HuH-7 (cell line): ENCODE data around the gene CTNNA3.

Experiments used
- DNase-seq: peaks from one replicate; pipeline ENCODE4 v3.0.0; 2011; ENCODE audit warnings: low spot score

The CTNNA3 gene

DNA sequence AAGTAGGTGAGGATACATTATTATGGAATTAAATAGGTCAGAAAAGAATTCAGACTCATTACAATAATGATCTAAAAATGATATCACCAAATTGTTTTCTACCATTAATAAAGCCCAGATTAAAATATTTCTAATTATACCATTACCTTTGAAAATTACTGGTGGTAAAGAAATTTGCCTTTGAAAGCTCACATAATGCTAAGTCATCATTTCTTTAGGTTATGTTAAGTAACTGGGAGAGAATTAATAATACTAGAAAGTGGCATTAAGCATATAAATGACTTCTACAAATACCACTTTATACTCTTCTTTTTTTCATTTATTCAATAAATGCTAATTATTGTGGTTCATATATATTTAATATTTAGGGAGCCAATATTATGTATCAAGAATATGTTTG is 1411.4 kb downstream of the CTNNA3 start:
- no peak for DNase-seq

DNA sequence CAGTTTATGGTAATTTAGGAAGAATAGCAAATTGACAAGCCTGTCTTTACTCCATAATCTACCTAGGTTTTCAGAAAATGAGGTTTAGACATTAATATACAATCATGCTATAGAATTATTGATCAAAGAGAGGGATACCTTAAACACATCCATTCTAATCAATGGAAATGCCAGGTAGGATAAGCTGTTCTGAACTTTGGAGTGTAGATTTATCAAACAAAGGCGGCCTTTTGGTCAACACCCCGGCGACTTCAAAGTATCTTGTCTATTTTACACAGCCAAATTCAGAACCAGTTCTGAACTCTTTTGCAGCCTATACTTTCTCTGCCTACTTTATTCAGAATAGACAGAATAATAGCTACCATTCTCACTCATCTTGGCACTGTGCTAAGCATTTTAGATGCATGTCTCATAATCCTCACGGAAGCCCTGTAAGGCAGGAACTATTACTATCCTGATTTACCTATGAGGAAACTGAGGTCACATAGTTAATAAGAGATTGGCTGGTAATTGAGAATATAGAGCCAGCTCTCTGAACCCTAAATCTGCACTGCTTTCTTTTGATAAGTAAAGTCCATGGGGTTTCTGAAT is 1412.0 kb downstream of the CTNNA3 start:
- no peak for DNase-seq

DNA sequence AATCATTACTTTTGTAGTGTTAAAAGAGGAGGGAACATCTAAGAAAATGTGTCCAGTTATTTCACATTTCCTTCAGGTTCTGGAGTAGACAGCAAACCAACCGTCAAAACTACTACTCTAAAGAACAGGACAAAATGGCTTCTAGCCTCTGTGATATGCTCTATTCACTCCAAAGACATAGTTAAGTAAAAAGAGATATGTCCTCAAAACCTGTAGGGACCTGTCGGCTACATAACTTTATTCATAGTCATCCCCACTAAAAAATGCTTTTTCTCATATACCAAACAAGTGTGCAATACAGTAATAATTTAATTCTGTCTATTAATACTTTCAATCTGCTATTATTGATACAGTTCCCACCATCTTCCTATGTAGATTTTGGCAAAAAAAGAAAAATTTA is 1412.9 kb downstream of the CTNNA3 start:
- no peak for DNase-seq

DNA sequence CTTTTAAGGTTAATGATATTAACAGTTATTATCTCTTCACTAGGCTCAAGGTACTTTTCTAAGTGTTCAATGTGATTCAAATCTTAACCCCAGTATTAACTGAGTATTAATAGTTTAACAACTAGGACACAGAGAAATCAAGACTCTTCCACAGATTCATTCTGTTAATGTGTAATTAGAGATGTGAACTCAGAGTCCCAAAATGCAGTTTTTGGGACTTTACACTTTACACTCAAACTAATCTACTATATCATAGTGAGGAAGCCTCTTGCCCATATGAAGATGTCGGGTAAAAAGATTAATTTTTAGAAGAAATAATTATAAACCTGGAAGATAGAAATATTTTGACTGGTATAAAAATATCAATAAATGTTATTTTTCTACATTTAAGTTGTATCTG is 1414.7 kb downstream of the CTNNA3 start:
- no peak for DNase-seq

DNA sequence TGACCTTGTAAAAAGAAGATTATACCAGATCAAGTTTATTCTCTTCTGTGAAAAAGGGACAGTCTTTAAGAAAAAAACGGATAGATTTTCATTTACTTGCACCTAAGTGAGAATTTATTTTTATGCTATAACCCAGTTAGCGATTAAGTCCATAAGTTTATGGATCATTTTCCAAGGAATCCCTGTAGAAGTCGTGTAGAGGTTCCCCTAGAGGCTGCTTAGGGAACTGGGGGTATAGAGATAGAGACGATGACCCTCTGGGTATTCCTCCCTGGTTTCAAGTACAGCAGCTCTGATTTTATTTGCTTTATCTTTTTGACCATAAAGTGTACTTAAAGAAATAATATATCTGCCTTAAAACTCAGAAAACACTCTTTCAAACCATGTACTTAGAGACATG is 1418.5 kb downstream of the CTNNA3 start:
- no peak for DNase-seq

DNA sequence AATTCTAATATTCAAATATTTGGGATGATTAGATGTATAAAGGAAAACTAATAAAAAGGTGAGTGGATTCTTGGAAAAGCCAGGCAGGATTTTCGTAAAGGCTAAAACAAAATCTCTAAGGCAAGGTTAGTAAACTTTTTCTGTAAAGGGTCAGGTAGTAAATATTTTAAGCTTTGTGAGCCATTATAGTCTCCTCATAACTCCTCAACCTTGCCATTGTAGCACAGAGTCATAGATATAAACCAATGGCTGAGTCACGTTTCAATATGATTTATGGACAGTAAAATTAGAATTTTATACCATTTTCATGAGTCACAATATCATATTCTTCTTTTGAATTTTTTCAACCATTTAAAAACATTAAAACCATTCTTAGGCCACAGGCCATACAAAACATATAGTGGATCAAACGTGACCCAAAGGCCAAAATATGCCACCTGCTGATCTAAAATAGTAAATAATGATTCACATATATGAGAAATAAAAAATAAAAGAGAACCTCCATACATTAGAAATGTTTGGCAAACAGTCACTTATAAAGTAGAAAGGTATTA is 1422.0 kb downstream of the CTNNA3 start:
- no peak for DNase-seq

DNA sequence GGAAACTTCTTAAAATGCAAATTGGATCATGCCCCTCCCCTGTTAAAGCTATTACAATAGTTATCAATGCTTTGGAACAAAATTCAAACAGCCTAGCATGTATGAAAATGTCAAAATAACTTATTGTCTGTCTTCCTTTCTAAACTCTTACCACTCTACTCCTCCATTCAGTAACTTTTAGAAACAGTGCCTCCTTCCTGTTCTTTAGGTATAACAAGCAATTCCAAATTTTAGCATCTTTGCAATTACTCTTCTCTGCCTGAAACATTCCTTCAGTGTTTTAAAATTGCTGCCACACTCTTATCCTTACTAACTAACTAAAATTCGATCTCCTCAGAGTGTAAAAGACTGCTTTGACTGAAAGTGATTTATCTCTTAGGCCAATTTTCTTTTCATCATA is 1430.6 kb downstream of the CTNNA3 start:
- DNase-seq, result no peak

DNA sequence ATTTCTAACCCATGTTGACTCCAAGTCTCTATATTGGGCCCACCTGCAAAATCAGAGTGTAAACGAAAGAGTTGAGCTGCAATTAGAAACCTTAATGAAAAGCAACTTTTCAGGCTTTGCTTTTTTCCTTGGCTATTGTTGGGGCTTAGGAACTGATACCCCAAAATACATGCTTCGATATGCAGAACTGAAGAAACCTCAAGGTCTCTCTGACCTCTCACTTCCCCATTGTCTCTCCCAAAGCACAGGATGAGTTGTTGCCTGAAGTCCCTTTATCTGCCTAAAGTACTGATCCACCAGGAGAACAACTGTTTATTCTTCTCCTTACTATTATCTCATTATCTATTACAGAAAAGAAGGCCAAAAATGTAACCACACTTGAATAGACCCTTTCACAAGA is 1436.2 kb downstream of the CTNNA3 start:
- DNase-seq, result no peak

DNA sequence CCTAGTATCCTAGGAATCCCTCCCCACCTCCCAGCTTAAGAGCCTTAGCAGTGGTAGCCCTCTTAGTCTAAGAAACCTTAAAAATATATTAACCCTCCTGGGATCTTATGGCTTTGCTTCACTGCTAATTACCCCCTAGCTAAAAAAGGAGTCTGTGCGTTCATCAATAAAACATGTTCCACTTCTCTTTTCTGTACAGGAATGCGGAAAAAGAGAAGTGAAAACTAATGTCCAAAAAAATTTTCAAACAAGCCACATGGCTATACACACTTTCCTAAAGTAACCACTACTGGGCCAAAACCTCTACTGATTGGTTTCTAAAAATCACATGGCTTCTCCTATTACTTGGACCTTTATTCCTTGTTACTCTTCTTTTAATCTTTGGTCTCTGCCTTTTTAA is 1437.3 kb downstream of the CTNNA3 start:
- DNase-seq, result no peak

DNA sequence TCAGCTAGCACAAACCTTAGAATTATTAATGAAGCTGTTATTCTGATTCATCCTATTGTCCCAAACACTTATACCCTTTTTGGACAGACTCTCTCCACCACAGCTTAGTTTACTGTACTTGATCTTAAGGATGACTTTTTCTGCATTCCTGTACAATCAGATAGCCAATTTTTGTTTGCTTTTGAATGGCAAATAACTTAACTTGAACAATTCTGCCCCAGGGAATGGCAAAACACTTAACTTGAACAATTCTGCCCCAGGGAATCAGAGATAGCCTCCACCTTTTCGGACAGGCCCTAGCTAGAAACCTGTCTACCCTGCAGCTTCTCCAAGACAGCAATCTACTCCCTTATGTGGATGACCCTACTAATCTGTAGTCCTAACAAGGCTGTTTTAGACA is 1438.2 kb downstream of the CTNNA3 start:
- DNase-seq, result no peak

DNA sequence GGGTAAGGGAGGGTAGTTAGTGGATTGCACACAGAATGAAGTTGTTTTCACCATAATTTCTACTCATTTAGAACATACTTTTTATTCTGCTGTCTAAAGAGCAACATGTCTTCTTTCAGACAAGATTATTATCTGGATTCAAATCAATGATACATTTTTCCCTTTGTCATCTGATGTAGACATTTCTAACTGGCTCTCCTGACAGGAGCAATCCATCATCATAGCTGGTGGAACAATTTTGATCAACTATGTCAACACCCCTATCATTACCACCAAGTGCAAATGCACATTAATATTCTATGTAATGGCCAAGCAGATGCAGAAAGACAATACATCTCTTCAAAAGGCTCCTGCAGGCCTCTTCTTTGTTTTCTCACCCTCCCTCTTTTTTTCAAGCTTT is 1443.0 kb downstream of the CTNNA3 start:
- DNase-seq, result no peak

DNA sequence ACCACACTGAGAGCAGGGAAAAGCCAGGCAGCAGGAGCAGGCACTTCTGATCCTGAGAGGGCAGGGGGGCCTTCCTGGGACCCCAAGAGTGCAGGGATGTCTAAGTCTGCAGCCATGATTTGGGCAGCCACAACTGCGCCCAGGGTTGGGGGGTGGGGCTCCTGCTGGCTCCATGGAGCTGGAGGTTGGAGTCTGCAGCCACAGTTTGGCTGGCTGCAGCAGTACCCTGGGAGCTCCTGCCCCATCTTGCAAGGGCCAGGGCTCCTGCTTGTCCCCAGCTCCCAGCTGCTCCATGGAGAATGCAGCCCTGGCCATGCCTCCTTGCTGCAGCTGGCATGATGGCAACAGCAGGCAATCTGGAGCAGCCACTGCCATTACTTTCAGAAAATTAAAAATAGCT is 1449.8 kb downstream of the CTNNA3 start:
- DNase-seq, result no peak

DNA sequence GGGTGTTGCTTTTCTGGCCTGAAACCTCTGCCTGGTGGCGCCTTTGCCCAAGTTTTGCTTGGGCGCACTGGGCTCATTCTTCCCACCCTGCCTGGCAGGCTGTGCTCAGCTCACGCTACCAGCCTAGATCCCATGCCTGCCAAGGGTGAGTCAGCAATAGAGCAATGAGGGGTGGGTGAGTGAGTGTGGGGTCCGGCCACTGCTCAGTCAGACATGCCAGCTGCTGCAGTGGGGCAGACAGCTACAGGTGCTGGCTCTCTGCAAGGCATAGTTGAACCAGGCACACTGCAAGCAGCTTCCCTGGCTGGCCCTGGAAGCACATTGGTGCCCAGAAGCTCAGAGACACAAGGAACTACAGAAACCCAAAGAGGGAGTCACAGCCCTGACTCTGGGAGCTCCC is 1451.0 kb downstream of the CTNNA3 start:
- no peak for DNase-seq

DNA sequence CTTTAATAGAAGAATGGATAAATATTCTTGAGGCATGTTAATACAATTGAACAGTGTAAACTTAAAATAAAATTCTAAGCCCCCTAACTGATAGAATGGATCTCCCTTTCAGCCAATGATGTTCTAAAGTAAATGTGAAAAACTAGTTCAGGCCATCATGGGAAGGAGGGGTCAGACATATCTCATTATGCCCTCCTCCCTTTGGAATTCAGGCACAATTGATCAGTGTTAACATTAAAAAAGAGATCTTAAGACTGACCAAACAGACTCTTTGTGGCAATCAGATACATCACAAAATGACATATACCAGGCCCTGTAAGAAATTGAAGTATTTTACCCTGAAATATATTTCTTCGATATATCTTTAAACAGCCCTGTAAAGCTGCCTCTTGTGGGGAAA is 1453.1 kb downstream of the CTNNA3 start:
- DNase-seq, result no peak

DNA sequence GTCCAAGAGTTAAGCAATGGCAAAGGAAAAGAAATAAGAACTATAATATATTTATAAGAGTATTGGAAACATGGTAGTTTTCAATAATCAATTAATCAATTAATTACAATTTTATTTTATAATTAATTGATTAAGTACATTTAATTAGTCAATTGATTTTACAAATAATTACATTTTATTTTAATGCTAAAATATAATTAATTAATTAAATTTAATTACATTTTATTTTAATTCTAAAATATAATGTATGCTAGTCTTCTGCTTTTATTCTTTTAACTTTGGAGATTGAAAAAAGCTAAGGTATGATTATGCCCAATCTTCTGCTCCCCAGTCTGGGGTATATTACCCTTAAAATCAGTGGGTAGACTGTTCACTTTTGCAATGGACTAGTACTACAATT is 1456.9 kb downstream of the CTNNA3 start:
- DNase-seq, result no peak

DNA sequence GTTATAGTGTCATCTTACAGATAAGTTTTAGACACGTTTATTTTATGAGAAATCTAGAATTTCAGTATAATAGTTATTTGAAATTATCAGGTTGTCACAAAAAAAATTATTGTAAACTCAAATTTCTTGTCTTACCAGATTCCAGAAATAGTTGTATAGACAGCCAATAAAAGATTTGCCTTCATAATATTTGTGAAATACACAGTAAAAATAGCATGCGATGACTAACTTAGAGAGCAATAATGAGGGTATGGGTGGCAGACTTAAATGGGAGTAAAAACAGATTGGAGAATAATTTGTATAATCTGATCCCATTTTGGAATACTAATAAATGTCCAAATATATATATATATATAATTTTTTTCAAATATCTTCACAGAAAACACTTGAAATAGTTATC is 1457.7 kb downstream of the CTNNA3 start:
- no peak for DNase-seq

DNA sequence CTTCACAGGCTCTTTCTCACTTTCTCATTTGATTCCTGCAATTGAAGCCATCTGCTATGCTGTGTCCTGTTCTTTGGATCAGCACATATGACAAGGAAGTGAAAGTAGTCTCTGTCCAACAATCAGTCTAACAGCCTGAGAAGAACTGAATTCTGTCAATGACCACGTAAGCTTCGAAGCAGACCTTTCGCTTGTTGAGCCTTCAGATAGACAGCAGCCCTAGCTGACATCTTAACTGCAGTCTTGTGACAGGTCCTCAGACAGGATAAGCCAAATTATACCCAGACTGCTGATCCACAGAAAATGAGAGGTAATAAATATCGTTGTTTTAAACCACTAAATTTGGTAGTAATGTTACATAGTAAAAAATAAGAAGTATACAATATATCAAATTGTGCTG is 1461.1 kb downstream of the CTNNA3 start:
- DNase-seq, result no peak

DNA sequence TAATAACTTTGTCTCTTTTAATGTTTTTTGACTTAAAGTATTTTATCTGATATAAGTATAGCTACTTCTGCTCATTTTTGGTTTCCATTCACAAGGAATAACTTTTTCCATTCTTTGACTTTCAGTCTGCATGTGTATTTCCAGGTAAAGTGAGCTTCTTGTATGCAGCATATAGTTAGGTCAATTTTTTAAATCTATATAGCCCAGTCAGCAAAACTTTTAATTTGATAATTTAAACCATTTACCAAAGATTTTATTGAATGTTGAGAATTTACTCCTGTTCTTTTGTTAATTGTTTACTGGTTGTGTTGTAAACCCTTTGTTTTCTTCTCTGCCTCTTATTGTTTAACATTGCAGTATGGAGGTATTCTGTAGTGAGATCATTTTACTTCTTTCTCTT is 1467.1 kb downstream of the CTNNA3 start:
- no peak for DNase-seq

DNA sequence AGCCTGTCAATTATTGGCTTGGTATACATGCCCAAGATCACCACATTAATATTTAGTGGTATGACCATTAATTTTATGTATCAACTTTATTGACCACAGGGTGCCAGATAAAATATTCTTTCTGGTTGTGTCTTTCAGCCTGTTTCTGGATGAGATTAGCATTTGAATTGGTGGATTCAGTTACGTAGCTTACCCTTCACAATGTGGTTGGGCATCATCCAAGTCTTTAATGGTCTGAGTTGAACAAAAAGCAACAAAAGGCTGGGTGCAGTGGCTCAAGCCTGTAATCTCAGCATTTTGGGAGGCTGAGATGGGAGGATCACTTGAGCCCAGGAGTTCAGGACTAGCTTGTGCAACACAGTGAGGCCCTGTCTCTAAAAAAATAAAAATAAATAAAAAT is 1472.3 kb downstream of the CTNNA3 start:
- DNase-seq, result no peak

DNA sequence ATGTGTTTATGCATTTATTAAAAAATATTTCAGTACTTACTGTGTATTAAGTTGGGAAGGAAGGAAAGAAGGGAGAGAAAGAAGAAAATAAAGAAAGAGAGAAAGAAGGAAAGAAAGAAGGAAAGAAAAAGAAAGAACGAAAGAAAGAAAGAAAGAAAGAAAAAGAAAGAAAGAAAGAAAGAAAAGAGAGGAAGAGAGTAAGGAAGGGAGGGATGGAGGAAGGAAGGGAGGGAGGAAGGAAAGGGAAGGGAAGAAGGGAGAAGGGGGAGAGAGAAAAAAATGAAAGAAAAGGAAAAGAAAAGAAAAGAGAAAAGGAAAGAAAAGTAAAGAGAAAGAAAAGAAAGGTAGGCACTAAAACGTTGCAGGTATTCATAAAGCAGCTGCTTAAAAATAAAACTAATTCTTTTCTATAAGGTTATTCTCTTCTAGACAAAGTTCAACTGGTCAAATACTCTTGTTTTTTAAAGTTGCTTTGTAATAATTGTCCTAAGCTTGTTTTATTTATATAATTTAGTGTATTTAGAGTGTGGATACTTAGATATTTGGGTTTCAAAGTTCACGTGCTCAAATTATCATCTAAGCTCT is 1473.4 kb downstream of the CTNNA3 start:
- DNase-seq, result no peak

DNA sequence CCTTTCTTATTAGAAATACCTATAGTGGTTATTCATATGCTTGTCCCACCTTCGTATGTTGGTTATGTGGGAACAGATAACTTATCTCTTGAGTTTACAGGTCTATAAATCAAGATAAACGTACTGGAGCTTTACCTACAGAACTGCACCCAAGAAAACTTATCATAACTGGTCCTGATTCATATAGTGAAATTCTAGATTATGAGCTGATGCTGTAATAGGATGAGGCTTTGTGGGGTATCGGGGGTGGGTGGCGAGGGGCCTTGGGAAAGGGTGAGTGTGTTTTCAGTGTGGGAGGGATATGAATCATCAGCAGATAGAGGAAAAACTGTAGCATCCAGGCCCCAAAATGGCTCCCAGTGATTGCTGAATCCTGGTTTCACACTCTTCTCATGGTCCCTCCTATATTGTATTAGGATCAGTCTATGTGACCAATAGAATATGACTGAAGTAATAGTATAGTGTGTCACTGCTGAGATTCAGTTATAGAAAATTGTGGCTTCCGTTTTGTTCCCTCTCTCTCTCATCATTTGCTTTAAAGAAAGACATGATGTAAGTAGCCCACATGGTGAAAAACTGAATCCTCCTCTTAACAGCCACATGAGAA is 1476.9 kb downstream of the CTNNA3 start:
- DNase-seq, result no peak

DNA sequence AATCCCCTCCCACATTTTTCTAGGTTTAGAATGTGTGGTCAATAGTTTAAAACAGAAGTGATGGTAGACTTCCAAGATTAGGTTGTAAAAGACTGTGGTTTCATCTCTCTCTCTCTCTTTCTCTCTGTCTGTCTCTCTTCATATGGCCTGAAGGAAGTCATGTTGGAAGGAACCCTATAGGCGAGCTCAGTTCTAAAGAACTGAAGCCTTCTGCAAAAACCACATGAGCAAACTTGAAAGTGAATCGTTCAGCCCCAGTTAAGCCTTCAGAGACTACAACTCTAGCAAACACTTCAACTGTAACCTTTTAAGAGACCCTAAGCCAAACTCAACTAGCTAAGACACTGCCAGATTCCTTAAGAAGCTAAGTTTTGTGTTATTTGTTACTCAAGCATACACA is 1477.7 kb downstream of the CTNNA3 start:
- DNase-seq, result no peak

DNA sequence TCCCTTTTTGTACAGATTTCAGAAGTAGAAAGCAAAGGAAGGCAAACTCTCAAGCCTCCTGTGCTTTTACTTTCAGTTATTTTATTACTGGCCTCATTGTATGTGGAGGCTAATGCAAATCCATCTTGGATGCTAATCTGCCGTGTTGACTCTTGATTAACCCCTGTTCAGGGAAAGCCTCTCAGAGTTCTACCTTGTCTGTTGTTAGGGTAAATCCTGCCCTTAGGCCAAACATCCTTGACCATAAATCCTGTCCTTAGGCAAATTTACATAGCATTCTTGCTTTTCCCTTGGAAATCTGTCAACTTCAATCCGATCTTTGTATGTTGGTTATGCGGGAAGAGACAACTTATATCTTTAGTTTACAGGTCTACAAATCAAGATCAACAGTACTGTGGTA is 1480.1 kb downstream of the CTNNA3 start:
- DNase-seq, result no peak
